Measurements from ENCODE around the gene EPS8L2.

DNA sequence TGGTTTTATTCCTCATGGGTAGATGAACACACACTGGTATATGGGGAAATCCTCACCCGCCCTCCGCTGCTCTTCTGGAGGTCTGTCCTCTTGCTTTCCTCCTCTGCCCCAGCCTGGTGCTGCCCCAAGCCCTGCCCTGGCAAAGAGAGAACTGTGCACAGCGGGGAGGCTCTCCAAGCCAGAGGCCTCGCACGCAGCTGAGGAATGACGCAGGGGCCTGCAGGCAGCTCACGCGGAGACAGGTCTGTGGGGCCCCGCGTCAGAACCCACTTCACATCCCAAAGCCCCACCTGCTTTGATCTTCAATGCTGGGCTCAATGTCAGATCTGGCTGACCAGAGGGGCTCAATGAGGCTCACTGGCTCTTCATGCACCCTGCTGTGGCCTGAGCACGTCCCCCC lies 61.2 kb downstream of the EPS8L2 start:
- TF ChIP-seq, protein P1, sequence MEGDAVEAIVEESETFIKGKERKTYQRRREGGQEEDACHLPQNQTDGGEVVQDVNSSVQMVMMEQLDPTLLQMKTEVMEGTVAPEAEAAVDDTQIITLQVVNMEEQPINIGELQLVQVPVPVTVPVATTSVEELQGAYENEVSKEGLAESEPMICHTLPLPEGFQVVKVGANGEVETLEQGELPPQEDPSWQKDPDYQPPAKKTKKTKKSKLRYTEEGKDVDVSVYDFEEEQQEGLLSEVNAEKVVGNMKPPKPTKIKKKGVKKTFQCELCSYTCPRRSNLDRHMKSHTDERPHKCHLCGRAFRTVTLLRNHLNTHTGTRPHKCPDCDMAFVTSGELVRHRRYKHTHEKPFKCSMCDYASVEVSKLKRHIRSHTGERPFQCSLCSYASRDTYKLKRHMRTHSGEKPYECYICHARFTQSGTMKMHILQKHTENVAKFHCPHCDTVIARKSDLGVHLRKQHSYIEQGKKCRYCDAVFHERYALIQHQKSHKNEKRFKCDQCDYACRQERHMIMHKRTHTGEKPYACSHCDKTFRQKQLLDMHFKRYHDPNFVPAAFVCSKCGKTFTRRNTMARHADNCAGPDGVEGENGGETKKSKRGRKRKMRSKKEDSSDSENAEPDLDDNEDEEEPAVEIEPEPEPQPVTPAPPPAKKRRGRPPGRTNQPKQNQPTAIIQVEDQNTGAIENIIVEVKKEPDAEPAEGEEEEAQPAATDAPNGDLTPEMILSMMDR (IDR thresholded peaks at IDR 0.05; ENCODE audit: poor library complexity), result no peak
- no peak for TF ChIP-seq EZH2phosphoT487 (IDR thresholded peaks at IDR 0.05; ENCODE audit: low read depth, severe bottlenecking, unreplicated experiment)

Measured in hepatocyte (in vitro differentiated cells).